ENCODE results near the gene KLHL26. TPM values are rescaled to one million over a fixed set of nuclear protein-coding genes. Genes with fewer than 3 reads are reported as not detected.

KLHL26 gene
- total RNA-seq, 4 donors from 2014 or later, result 1.6 to 6.6 (median 3.4) TPM

DNA sequence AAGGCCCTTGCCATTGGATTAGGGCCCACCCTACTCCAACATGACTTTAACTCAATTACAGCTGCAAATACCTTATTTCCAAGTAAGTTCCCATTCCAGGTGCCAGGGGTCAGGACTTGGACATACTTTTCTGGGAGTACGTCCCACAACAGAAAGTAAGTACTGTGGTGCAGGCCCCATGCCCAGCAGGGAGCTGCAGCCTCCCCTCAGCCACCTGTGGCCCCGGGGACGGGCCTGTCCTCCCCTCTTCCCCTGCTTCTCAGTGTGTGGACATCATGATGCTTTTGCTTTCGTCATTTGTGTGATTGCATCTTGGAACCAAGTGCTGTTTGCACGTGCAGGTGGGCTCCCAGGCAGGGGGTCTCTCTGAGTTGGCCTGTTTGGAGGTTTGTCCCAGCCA is 78.6 kb downstream of the KLHL26 start:
- Histone ChIP-seq H3K27me3 (no peaks in the 10 kb centered on the region), H3K4me3 (no peak overlapping the region), H3K36me3 (no peaks in the 10 kb centered on the region), H3K4me1 (peaks cover 0 to 14% (median 0%) of the 10 kb centered on the region in 3 donors), H3K9me3 (no peaks in the 10 kb centered on the region), H3K27ac (no peak overlapping the region)
- TF ChIP-seq, protein P1, sequence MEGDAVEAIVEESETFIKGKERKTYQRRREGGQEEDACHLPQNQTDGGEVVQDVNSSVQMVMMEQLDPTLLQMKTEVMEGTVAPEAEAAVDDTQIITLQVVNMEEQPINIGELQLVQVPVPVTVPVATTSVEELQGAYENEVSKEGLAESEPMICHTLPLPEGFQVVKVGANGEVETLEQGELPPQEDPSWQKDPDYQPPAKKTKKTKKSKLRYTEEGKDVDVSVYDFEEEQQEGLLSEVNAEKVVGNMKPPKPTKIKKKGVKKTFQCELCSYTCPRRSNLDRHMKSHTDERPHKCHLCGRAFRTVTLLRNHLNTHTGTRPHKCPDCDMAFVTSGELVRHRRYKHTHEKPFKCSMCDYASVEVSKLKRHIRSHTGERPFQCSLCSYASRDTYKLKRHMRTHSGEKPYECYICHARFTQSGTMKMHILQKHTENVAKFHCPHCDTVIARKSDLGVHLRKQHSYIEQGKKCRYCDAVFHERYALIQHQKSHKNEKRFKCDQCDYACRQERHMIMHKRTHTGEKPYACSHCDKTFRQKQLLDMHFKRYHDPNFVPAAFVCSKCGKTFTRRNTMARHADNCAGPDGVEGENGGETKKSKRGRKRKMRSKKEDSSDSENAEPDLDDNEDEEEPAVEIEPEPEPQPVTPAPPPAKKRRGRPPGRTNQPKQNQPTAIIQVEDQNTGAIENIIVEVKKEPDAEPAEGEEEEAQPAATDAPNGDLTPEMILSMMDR (IDR thresholded peaks at IDR 0.05), result no peak
- no peak for TF ChIP-seq POLR2A (IDR thresholded peaks at IDR 0.05)
- WGBS, 2 donors, result 78 to 92% methylated on average over 2 to 5 of the region's 5 CpGs
- no peak for DNase-seq
- intact Hi-C loops (cut with DNase I), result no loop called here

DNA sequence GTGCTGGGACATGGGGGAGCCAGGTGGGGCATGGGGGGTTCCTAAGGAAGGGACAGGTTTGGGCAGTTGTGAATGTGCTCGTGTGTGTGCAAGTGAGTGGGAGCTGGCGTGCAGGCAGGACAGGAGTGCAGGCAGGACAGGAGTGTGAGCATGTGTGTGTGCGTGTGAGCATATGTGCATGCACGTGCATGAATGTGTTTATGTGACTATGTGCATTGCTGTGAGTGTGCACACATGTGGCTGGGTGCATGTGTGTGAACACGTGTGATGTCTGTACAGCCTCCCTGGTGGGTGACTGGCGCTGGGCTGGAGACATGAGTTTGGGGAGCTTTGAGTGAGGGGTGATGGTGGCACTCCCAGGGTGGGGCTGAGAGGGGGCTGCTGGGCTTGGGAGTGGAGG is 80.0 kb downstream of the KLHL26 start:
- H3K27me3 ChIP-seq, result no peaks in the 10 kb centered on the region
- H3K27ac ChIP-seq, result no peak overlapping the region
- H3K9me3 ChIP-seq, result no peaks in the 10 kb centered on the region
- WGBS, 2 donors, result 83 to 93% methylated on average over 4 to 6 of the region's 6 CpGs
- intact Hi-C loops (cut with DNase I), result no loop called here
- H3K4me3 ChIP-seq, result no peak overlapping the region
- TF ChIP-seq, protein P1 (IDR thresholded peaks at IDR 0.05), result no peak
- no peak for TF ChIP-seq POLR2A (IDR thresholded peaks at IDR 0.05)
- no peaks in the 10 kb centered on the region for H3K36me3 ChIP-seq
- no peaks in the 10 kb centered on the region for H3K4me1 ChIP-seq
- DNase-seq, result no peak

DNA sequence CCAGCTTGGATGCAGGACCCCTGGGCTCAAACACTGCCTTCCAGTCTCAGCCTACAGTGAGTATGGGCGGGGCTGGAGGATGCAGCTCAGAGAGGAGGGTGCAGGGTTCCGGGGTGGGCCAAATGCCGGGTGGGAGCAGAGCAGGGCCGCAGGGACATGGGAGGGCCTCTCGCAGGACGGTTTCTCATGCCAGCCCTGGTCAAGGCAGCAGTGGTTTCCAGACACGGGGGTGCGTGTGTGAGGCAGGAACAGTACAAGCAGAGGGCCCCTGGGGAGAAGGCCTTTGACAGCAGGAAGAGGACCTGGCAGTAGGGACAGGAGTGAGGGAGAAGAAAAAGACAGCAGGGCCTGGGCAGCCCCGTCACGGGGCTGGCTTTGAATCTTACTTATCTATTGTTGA is 80.8 kb downstream of the KLHL26 start:
- 67 to 79% methylated on average over 7 to 9 of the region's 10 CpGs for WGBS, 2 donors
- H3K27ac ChIP-seq, result no peak overlapping the region
- no peaks in the 10 kb centered on the region for H3K9me3 ChIP-seq
- intact Hi-C loops (cut with DNase I), result no loop called here
- H3K4me1 ChIP-seq, result no peaks in the 10 kb centered on the region
- H3K4me3 ChIP-seq, result no peak overlapping the region
- TF ChIP-seq POLR2A (IDR thresholded peaks at IDR 0.05), result no peak
- TF ChIP-seq, protein P1 (IDR thresholded peaks at IDR 0.05), result no peak
- no peak for DNase-seq
- H3K27me3 ChIP-seq, result no peaks in the 10 kb centered on the region
- H3K36me3 ChIP-seq, result no peaks in the 10 kb centered on the region

DNA sequence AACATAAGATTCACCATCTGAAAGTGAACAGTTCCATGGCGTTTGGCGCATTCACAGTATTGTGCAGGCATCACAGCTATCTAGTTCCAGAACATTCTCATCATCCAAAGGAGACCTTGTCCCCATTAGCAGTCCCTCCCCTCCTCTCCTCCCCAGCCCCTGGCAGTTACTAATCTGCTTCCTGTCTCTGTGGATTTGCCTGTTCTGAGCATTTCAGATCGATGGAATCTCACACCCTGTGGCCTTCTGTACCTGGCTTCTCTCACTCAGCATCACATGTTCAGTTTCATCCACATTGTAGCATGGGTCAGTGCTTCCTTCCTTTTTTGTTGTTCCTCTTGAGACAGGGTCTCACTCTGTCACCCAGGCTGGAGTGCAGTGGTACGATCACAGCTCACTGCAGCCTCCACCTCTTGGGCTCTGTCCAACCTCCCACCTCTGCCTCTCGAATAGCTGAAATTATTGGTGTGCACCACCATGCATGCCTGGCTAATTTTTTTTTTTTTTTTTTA is 81.2 kb downstream of the KLHL26 start:
- H3K36me3 ChIP-seq, result no peaks in the 10 kb centered on the region
- WGBS, 2 donors, result 77 to 86% methylated on average over 5 of the region's 5 CpGs

DNA sequence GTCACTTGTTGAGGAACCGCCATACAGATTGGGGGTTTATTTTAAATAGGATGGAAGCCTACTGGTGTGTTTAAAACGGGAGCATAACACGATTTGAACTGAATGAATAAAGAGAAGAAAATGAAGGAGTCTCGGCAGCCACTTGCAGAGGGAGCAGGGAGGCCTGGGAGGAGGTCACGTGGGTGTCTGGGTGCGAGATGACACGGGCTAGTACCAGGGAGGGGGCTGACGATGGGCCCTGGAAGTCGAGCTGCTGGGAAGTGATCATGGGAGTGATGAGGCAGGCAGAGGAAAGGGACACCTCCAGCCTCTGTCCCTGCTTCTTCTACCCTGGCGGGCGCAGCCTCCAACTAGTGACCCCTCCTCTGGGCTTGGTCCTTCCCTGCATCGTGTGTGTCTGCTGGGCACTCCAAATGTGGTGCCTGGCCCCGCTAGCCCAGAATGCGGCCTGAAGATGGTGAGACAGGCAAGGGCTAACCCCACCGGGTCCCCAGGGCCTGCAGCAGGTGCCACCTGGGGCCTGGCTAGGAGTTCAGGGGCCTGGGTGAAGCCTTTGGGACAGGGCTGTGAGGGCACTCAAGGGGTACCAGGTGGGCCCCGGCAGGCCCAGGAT is 82.1 kb downstream of the KLHL26 start:
- intact Hi-C loops (cut with DNase I), result no loop called here
- Histone ChIP-seq H3K4me3 (no peak overlapping the region), H3K9me3 (no peaks in the 10 kb centered on the region), H3K36me3 (no peaks in the 10 kb centered on the region), H3K4me1 (no peaks in the 10 kb centered on the region), H3K27me3 (no peaks in the 10 kb centered on the region), H3K27ac (no peak overlapping the region)
- TF ChIP-seq POLR2A (IDR thresholded peaks at IDR 0.05), result no peak
- TF ChIP-seq, protein P1 (IDR thresholded peaks at IDR 0.05), result no peak
- WGBS, 2 donors, result 84 to 85% methylated on average over 10 to 11 of the region's 16 CpGs
- no peak for DNase-seq

More for the DNA sequence above, 81.2 kb downstream of the KLHL26 start:
- no peak for DNase-seq
- TF ChIP-seq, protein P1 (IDR thresholded peaks at IDR 0.05), result no peak
- TF ChIP-seq POLR2A (IDR thresholded peaks at IDR 0.05), result no peak
- intact Hi-C loops (cut with DNase I), result no loop called here
- H3K4me1 ChIP-seq, result no peaks in the 10 kb centered on the region
- H3K9me3 ChIP-seq, result no peaks in the 10 kb centered on the region
- no peak overlapping the region for H3K4me3 ChIP-seq
- no peaks in the 10 kb centered on the region for H3K27me3 ChIP-seq
- no peak overlapping the region for H3K27ac ChIP-seq
